ENCODE data around the gene CNIH1.
A peak's percentile ranks its signal among the peaks of the same experiment; 100 is the strongest.
"Not testable (repeated sequence)": the region's sequence is repeated elsewhere in the genome, so short reads cannot be mapped to it uniquely, and the experiment has no call there.

Gene CNIH1

GRCh38 chr14:54451961-54452360 is 10.8 kb upstream of the CNIH1 start:
- no peak for DNase-seq (ENCODE audit: extremely low read depth, low read depth)
- no peak for TF ChIP-seq CTCF (IDR thresholded peaks at IDR 0.05; ENCODE audit: low read depth, low read length)

- DNase-seq (ENCODE audit: extremely low read depth, low read depth), result no peak
- no peak for TF ChIP-seq CTCF (IDR thresholded peaks at IDR 0.05; ENCODE audit: low read depth, low read length)
Measured at GRCh38 chr14:54451121-54451601, 10.0 kb upstream of the CNIH1 start.

GRCh38 chr14:54450535-54450934 is 9.4 kb upstream of the CNIH1 start:
- no peak for TF ChIP-seq CTCF (IDR thresholded peaks at IDR 0.05; ENCODE audit: low read depth, low read length)
- peak; percentile 44 for DNase-seq (ENCODE audit: extremely low read depth, low read depth)

- TF ChIP-seq CTCF (IDR thresholded peaks at IDR 0.05; ENCODE audit: low read depth, low read length), result no peak
- no peak for DNase-seq (ENCODE audit: extremely low read depth, low read depth)
Measured at GRCh38 chr14:54447231-54447692, 6.1 kb upstream of the CNIH1 start.

- TF ChIP-seq CTCF (IDR thresholded peaks at IDR 0.05; ENCODE audit: low read depth, low read length), result no peak
- no peak for DNase-seq (ENCODE audit: extremely low read depth, low read depth)
Measured at GRCh38 chr14:54446161-54446693, 5.1 kb upstream of the CNIH1 start.

- peak; percentile 95 for DNase-seq (ENCODE audit: extremely low read depth, low read depth)
- TF ChIP-seq CTCF (IDR thresholded peaks at IDR 0.05; ENCODE audit: low read depth, low read length), result no peak
Measured at GRCh38 chr14:54444681-54445080, 3.5 kb upstream of the CNIH1 start.

GRCh38 chr14:54443981-54444380 is 2.8 kb upstream of the CNIH1 start:
- no peak for DNase-seq (ENCODE audit: extremely low read depth, low read depth)
- no peak for TF ChIP-seq CTCF (IDR thresholded peaks at IDR 0.05; ENCODE audit: low read depth, low read length)

GRCh38 chr14:54442961-54443360 is 1.8 kb upstream of the CNIH1 start:
- not testable (repeated sequence) for DNase-seq (ENCODE audit: extremely low read depth, low read depth)

Data from AG09319 (cell line).